ENCODE measurements around the gene PHLDA3.

The PHLDA3 gene

GRCh38 chr1:201468844-201469644 lies at the start of gene PHLDA3:
Gene PHLDA3, minus strand, starts transcription at chr1:201469188. Its CDS starts 402 bp downstream, at chr1:201468786.
- DNase-seq = peak; percentile 58

GRCh38 chr1:201518071-201518470 lies 49.1 kb upstream of the PHLDA3 start:
- DNase-seq = no peak

GRCh38 chr1:201517631-201518030 lies 48.6 kb upstream of the PHLDA3 start:
- no peak for DNase-seq

GRCh38 chr1:201516511-201517127 lies 47.6 kb upstream of the PHLDA3 start:
- DNase-seq = no peak

GRCh38 chr1:201515895-201516294 lies 46.9 kb upstream of the PHLDA3 start:
- no peak for DNase-seq

- DNase-seq = no peak
Measured at GRCh38 chr1:201515062-201515750, 46.2 kb upstream of the PHLDA3 start.

- DNase-seq = no peak
Measured at GRCh38 chr1:201514466-201514865, 45.5 kb upstream of the PHLDA3 start.

- no peak for DNase-seq
Measured at GRCh38 chr1:201513498-201514243, 44.7 kb upstream of the PHLDA3 start.

- DNase-seq = peak; percentile 72
Measured at GRCh38 chr1:201511941-201512539, 43.1 kb upstream of the PHLDA3 start.

- no peak for DNase-seq
Measured at GRCh38 chr1:201511396-201511940, 42.5 kb upstream of the PHLDA3 start.

GRCh38 chr1:201510734-201511133 lies 41.7 kb upstream of the PHLDA3 start:
- no peak for DNase-seq

GRCh38 chr1:201509601-201510374 lies 40.8 kb upstream of the PHLDA3 start:
- no peak for DNase-seq

GRCh38 chr1:201508809-201509208 lies 39.8 kb upstream of the PHLDA3 start:
- DNase-seq = no peak

GRCh38 chr1:201507360-201507675 lies 38.3 kb upstream of the PHLDA3 start:
- DNase-seq = no peak

- DNase-seq = peak; percentile 87
Measured at GRCh38 chr1:201506557-201507359, 37.8 kb upstream of the PHLDA3 start, which contains the start of gene CSRP1. Gene CSRP1, minus strand, starts transcription at chr1:201507123. Its CDS starts 10,820 bp downstream, at chr1:201496303.

GRCh38 chr1:201506092-201506491 lies 37.1 kb upstream of the PHLDA3 start:
- no peak for DNase-seq

GRCh38 chr1:201505503-201505890 lies 36.5 kb upstream of the PHLDA3 start:
- peak; percentile 52 for DNase-seq

GRCh38 chr1:201504799-201505502 lies 36.0 kb upstream of the PHLDA3 start:
- DNase-seq = no peak

GRCh38 chr1:201504179-201504631 lies 35.2 kb upstream of the PHLDA3 start:
- DNase-seq = no peak
